HG03558 (cell line): ENCODE measurements around the gene APP.
"Not testable (repeated sequence)": the region's sequence is repeated elsewhere in the genome, so short reads cannot be mapped to it uniquely, and the experiment has no call there.

Experiments used
- ATAC-seq: cut with Tn5 transposase; IDR thresholded peaks from one replicate; pipeline ENCODE4 v1.9.1; 2021; ENCODE audit warnings: moderate number of reproducible peaks; ENCODE audit not compliant: unreplicated experiment; ENCODE audit errors: extremely low read depth

Gene APP

GRCh38 chr21:26036916-26037315 is 133.7 kb downstream of the APP start:
- ATAC-seq, result no peak

DNA sequence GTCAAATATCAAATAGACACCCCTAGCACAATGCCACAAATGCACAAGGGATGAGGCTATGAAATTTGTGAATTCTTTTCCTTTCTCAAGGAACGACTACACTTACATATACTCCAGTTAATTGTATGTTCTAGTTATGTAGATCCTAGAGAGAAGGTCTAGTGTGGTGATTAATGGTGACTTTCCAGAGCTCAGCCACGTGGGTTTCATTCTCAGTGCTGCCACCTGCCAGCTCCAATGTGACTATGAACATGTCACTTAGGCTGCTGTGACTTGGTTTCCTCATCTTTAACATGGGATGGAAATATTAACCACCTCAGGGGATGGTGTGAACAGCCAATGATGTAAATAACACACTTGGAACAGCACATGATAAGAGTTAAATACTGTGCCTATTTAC is 138.3 kb downstream of the APP start:
- no peak for ATAC-seq

DNA sequence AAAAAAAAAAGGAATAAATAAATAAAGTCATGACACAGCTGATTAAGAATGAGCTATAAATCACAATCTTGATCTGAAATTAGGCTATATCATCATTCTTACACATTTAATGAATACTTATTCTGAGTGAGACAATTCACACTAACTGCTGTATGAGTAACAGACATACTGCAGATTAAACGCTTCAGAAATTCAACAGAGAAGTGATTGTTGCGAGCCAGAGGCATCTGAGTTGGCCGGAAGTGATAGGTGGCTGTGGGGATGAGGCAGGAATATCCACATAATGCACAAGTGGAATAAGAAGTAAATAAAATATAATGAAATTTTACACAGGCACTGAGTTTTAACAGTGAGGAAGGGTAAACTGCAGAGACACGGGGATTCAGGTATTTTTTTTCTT is 142.4 kb downstream of the APP start:
- ATAC-seq, result no peak

GRCh38 chr21:26027696-26028095 is 142.9 kb downstream of the APP start:
- no peak for ATAC-seq

GRCh38 chr21:26025536-26026512 is 144.7 kb downstream of the APP start:
- ATAC-seq, result no peak

DNA sequence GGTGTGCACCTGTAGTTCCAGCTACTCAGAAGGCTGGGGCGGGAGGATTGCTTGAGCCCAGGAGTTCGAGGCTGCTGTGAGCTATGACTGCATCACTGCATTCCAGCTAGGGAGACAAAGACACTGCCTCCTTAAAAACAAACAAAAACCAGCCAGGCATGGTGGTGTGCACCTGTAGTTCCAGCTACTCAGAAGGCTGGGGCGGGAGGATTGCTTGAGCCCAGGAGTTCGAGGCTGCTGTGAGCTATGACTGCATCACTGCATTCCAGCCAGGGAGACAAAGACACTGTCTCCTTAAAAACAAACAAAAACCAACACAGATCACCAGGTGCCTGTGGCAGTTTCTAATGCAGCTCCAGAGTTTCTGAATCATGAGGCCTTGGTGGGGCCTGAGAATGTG is 147.2 kb downstream of the APP start:
- not testable (repeated sequence) for ATAC-seq

DNA sequence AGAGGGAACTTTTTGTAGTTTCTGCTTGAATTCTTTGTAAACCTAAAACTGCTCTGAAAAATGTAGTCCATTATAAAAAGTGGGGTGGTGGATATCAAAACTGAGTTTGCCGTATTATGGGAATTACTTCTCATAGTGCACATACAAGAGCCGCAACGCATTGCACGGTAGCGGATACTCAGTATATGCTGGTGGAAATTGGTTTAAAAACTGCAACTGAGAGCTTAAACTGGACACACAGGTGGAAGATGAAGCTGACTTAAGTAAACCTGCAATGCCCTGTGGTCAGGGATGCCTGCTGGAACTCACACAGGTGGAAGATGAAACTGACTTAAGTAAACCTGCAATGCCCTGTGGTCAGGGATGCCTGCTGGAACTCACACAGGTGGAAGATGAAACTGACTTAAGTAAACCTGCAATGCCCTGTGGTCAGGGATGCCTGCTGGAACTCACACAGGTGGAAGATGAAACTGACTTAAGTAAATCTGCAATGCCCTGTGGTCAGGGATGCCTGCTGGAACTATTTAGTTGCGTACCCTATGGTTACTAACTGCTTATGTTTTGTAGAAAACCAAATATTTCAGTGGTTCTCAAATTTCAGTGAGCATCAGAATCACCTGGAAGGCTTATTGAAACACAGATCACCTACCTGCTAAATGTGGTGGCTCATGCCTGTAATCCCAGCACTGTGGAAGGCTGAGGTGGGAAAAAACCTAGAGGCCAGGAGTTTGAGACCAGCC is 147.8 kb downstream of the APP start:
- not testable (repeated sequence) for ATAC-seq

- no peak for ATAC-seq
Observed at GRCh38 chr21:26020510-26020909, 150.1 kb downstream of the APP start.

- no peak for ATAC-seq
Observed at GRCh38 chr21:26020081-26020480, 150.5 kb downstream of the APP start.

DNA sequence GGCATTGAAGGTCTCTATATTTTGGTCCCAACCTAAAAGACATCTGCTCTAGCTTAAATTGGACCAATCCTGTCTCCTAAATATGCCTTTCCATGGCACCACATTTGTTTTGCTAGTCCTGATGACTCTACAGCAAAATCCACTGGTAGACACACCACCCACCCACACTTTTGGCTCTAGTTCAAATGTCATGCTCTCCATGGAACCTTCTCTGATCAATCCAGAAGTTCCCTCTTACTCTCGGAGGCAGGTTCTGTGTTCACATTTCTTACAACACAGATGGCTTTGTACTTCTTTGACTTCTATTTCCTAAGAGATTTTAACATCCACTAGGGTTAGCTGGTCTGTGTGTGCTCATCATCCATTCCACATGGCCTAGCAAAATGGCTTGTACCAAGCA is 151.3 kb downstream of the APP start:
- ATAC-seq, result no peak

GRCh38 chr21:26013970-26014369 is 156.6 kb downstream of the APP start:
- ATAC-seq, result no peak

- not testable (repeated sequence) for ATAC-seq
Observed at GRCh38 chr21:26012482-26012881, 158.1 kb downstream of the APP start.

DNA sequence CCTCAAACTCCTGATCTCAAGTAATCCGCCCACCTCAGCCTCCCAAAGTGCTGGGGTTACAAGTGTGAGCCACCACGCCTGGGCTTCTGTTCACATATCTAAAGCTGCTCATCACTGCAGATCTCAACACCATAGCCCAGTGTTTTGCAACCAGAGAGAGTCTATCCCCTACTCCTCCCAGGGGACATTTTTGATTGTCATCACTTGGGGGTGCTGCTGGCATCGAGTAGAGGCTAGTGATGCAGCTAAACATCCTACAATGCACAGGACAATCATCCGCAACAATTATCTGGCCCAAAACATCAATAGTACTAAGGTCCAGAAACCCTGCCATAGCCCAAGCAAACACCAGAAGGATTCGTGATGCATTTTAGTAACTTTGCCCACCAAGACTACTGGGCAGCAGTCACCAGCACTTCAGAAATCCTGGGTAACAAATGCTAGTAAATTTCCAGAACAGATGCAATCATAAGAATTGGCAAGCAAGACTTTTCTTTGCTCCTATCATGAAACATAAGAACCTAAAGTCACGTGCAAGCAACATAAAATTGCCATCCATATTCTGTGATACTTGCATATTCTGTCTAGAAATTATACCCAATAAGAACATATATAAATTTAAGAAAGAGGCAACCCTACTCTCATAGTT is 159.2 kb downstream of the APP start:
- ATAC-seq, result no peak

- no peak for ATAC-seq
Observed at GRCh38 chr21:26007951-26008498, 162.5 kb downstream of the APP start.

- ATAC-seq, result no peak
Observed at GRCh38 chr21:26005464-26005863, 165.1 kb downstream of the APP start.

DNA sequence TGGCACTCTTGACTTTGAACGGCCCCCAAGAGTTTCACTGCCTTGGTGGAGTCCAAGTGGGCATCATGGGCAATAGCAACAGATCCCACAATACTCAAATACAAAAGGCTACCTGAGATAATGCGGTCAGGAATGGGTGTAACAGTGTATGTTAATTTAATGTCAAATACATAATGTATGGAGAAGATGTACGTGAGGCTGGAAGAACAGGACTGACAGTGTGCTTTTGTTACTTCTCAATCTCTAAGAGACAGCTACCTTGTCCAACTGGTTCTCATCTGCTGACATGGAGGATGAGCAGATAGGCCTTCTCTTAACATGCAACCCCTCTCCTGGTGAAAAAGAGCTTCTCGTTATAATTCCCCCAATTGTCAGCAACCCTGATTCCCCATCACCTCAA is 167.2 kb downstream of the APP start:
- ATAC-seq, result no peak

DNA sequence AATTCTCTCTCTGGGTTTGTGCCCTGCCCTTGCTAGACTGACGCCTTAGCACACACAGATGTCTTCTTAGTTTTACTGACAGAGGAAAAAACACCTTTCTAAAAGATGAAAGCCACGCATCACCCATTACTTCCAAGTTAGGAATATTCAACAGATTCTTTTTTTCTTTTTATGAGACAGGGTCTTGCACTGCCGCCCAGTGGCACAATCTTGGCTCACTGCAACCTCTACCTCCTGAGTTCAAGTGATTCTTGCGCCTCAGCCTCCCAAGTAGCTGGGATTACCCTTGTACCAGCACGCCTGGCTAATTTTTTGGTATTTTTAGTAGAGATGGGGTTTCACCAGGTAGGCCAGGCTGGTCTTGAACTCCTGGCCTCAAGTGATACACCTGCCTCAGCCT is 169.2 kb downstream of the APP start:
- ATAC-seq, result no peak

DNA sequence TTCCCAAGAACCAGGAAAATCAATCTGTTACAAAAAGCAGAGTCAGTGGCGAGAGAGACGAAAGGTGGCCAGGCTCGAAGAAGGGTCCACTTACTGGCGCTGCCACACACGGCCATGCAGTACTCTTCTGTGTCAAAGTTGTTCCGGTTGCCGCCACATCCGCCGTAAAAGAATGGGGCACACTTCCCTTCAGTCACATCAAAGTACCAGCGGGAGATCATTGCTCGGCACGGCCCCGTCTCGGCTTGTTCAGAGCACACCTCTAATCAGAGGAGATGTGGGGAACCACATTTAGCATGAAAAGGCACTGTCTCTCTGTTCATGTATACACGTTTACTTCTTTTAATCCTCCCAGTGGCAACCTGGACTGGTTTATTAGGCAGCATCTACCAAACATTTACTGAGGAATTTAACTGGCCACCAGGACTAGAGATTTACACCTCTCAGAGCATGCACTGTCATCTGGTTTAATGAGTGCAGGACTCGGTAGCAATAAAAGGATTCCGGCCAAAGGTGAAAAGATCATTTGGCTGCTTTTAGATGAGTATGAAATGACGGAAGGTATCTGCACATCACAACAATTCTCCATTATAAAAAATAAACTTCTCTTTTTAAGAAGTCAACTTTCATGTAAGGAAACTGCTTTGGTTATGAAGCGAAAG is 170.5 kb downstream of the APP start:
- ATAC-seq, result no peak

DNA sequence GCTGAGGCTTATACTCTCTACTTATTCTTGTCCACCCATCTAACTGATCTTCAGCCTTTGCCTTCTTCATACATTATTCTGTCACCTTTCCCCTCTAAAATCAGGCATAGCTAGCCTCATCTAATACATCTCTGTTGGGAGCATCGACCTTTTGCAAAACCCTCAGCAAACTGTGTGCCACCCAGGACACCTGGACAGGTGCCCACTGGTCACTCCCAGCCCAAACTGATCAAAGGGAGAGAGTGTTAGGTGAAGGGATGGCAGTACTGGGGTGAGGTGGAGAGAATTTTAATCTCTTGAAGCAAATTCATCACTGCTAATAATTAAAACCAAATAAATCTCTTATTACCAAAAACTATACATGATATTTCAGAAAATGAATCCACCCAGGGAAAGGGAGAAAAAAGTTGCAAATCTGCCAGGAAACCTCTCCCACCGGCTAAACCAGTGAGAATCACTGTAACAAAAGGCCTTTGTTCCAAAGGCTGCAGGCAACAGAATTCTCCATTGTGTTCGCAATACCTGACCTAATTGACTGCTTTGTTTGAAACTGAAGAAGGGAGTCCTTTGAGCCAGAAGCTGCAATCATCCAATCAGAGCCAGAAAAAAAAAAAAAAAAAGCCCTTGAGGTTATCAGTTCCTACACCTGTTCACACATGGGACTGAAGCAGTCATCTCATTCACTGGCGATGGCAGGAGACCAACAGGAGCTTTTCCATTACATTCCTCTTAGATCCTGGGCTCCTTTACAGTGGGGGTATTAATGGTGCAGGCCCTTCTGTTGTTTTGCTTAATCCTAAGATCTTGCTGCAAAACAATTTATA is 172.6 kb downstream of the APP start:
- ATAC-seq, result no peak
